Subcutaneous abdominal adipose tissue (tissue), 5 donors: ENCODE results near the gene MICAL1.

Experiments
- H3K27ac ChIP-seq: one replicate; pipeline ENCODE4 v1.7.0; 2013; ENCODE audit warnings: low read depth, mild to moderate bottlenecking, inconsistent platforms, low read length, moderate library complexity
- H3K27me3 ChIP-seq, 5 donors: one replicate each; pipeline ENCODE4 v1.7.0; 2013; ENCODE audit warnings: low read length in 5 of 5, inconsistent platforms in 1 of 5; ENCODE audit not compliant: control insufficient read depth in 5 of 5, insufficient read depth in 4 of 5
- H3K36me3 ChIP-seq, 5 donors: one replicate each; pipeline ENCODE4 v1.7.0; 2013; ENCODE audit warnings: low read length in 5 of 5; ENCODE audit not compliant: control insufficient read depth in 5 of 5, insufficient read depth in 5 of 5
- H3K4me1 ChIP-seq, 5 donors: one replicate each; pipeline ENCODE4 v1.7.0; 2013; ENCODE audit warnings: low read length in 5 of 5, mild to moderate bottlenecking in 3 of 5, moderate library complexity in 1 of 5; ENCODE audit not compliant: control insufficient read depth in 5 of 5, insufficient read depth in 5 of 5
- H3K4me3 ChIP-seq, 5 donors: one replicate each; pipeline ENCODE4 v1.7.0; 2013; ENCODE audit warnings: low read length in 5 of 5, low read depth in 1 of 5
- H3K9ac ChIP-seq, 5 donors: one replicate each; pipeline ENCODE4 v1.7.0; 2013; ENCODE audit warnings: low read length in 5 of 5, mild to moderate bottlenecking in 4 of 5, moderate library complexity in 3 of 5
- H3K9me3 ChIP-seq, 5 donors: one replicate each; pipeline ENCODE4 v1.7.0; 2013; ENCODE audit warnings: low read length in 5 of 5; ENCODE audit not compliant: control insufficient read depth in 5 of 5
- donor health status: healthy.
- donor health status: healthy.
- donor health status: healthy.
- donor health status: healthy.
- donor health status: healthy.

Gene MICAL1

DNA sequence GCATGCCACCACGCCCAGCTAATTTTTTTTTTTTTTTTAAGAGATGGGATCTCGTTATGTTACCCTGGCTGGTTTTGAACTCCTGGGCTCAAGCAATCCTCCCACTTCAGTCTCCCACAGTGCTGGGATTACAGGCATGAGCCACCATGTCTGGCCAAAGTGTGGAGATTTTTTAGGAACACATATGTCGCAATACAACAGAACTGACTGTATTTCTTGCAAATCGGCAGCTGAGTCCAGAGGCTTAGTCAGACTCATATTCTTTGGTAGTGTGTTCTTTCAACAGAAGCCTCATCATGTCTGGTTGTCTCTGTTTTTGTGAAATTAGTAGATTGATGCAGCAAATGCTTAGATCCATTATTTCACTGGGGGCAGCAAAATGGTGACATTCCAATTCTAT is 49.4 kb downstream of the MICAL1 start:
- no peaks in the 10 kb centered on the region for H3K36me3 ChIP-seq
- no peaks in the 10 kb centered on the region for H3K9me3 ChIP-seq
- H3K4me3 ChIP-seq = no peak overlapping the region
- no peak overlapping the region for H3K9ac ChIP-seq
- H3K27ac ChIP-seq = no peak overlapping the region
- H3K27me3 ChIP-seq = no peaks in the 10 kb centered on the region
- peaks cover 0 to 4% (median 0%) of the 10 kb centered on the region in 5 donors for H3K4me1 ChIP-seq

DNA sequence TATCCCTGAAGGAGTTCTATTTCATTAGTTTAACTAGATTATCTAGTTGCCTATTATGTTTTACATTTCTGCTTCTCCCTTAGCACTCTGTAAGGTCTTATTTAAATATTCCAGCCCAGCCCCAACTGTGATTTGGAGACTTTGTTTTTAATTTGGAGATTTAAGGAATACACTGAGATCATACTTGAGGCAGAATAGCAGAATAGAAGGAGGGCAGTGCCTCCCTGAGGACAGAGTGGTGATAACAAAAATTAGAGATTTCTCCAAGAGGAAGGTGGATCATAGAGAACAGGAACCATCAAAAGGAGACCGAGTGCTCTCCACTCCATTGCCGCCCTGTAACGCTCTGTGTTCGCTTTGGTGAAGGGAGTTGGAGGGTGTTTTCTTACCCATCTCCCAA is 58.6 kb downstream of the MICAL1 start:
- no peak overlapping the region for H3K27ac ChIP-seq
- no peaks in the 10 kb centered on the region for H3K27me3 ChIP-seq
- no peaks in the 10 kb centered on the region for H3K4me1 ChIP-seq
- no peak overlapping the region for H3K4me3 ChIP-seq
- H3K9ac ChIP-seq = no peak overlapping the region
- H3K9me3 ChIP-seq = no peaks in the 10 kb centered on the region
- H3K36me3 ChIP-seq = no peaks in the 10 kb centered on the region

DNA sequence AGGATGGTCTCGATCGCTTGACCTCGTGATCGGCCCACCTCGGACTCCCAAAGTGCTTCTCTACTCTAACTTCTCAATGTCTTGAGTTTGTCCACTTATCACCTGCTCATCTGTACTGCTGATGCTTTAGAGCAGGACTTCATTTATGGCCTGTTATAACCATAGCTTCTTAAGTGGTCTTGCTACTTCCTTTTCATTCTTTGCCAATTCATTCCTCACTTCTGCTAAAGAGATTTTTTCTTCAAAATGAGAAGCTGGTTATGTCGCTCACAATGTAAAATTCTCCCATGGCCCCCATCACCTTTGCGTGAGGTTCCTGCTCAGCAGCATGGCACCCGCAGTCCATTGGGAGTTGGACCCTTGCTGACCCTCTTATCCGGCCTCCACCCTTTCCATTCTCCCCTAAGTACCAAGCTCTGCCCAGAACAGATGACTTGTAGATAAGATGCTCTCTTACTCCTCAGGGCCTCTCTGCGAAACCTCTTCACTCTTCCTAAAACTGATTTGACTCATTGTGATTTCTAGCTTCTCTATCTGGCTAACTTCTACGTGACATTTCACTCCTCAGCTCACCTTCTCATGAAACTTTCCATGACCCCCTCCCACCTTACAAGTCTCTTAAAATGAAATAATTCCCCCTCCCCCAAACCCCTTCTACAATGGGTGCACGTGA is 59.4 kb downstream of the MICAL1 start:
- H3K27me3 ChIP-seq = no peaks in the 10 kb centered on the region
- H3K36me3 ChIP-seq = no peaks in the 10 kb centered on the region
- no peak overlapping the region for H3K27ac ChIP-seq
- H3K4me1 ChIP-seq = peaks cover 0 to 4% (median 0%) of the 10 kb centered on the region in 5 donors
- H3K4me3 ChIP-seq = no peak overlapping the region
- no peak overlapping the region for H3K9ac ChIP-seq
- H3K9me3 ChIP-seq = no peaks in the 10 kb centered on the region
